Measurements from ENCODE around the gene CCNL1.
"Not testable (repeated sequence)": the region's sequence is repeated elsewhere in the genome, so short reads cannot be mapped to it uniquely, and the experiment has no call there.

Gene CCNL1

DNA sequence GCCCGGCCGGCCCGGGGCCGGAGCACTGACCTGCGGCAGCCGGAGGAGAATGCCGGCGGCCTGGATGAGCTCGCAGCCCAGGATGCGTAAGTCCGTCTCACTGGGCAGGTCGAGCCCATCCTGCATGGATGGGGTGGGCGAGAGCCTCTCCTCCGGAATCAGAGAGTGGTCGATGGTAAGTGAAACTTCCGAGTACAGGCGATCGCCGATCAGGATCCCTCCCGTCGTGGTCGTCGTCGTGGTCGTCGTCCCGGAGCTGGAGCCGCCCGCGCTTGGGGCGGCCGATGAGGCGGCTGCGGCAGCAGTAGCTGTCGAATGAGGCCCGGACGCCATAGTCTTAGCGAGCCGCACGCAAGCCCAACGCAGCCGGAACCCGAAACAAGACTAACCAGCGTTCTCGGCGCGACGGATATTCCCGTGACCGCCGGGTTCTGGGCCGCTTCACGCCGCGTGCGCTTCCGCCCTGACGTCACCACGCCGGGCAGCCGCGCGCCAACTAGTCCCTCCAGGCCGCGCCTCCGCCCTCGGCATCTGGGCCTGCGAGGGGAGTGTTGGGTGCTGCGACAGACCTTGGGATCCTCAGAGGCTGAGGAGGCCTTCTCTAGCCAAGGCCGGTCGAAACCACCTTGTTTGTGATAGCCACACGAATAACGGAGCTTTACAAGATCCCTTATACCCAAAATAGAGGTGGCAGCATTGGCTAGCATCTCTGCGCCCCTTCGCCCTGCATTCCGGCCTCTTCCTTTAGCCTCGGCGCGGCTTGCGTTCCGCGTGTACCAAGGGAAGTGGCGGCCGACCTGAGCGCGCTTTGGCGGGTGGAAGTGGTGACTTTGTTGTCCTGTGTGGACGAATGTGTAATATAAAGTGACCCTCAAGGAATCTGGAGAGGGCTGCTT is at the start of gene CCNL1:
CCNL1 (minus strand) TSS at position 386 of the 896 bp plus-strand sequence; CDS start at position 333, 53 bp downstream.
- peak; percentile 99 for DNase-seq

DNA sequence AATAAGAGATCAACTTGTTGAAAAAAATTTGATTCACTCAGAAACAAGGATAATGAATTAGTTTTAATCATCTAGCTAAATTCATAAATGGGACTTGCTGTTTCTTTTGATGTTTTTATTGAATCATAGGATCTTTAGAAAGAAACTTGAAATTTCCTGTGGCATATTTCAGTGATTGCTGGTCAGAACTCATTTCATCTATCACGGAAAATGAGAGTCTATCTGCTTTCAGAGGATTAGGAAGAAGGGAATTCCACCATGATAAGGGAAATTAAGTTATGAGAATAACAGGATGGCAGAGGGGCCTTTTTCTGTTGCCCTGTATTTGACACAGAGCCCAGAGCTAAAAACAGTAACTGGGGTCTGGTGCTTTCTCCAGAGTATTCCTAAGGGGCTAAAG is 44.9 kb upstream of the CCNL1 start:
- DNase-seq: no peak

DNA sequence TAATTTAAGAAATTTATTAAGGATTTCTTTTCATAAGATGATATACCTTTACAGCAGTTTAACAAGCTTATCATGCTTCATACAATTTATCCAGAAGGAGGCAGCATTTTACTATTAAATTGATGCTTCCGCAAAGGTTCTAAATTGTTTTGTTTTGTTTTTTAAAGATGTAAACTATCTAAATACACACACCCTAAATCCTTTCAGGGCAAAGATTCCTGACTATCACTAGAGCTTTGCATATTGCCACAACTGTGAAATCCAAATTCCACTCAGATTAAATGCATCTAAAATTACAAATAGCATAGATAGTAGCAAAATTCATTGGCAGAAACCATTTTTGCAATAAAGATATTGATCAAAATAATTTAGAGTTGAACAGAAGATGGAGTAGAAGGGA is 44.5 kb upstream of the CCNL1 start:
- DNase-seq: peak; percentile 56

DNA sequence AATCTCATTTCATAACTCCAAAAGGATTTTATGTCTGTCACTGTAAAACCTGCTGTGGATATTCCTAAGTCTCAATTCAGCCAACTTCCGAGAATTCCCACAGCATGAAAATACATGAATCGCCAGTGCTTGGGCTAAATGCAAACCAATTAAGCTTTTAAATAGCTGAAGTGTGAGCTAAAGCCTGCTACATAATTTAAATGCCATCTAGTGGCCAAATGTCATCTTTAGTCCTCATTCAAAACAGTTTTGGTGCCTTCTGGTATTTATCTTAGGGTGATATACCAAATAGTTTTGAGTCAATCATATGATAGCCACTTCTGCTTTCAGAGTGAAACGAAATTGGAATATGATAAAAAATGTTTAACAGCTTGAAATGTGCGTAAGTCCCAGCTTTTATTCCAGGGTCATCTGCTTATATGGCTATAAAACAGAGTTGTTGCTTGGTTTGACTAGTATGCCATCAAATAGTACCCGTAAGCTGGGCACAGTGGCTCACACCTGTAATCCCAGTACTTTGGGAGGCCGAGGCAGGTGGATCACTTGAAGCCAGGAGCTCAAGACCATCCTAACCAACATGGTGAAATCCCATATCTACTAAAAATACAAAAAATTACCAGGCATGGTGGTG is 41.8 kb upstream of the CCNL1 start:
- peak; percentile 58 for DNase-seq

DNA sequence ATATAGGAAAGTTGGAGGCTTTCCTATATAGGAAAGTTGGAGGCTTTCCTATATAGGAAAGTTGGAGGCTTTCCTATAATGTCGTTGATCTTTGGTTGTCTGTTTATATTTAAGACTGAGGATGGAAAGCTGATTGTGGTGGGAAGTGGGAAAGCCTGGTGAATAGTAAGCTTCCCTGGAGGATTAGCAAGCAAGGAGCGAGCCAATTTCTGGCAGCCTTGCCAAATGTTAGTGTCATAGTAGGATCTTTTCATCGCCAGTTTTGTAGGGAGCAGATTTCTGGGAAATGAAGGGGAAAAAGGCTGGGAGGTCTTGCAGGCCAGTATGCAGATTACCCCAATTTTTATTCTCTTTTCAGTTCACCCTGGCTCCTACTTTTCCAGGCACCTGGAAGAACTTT is 39.9 kb upstream of the CCNL1 start:
- peak; percentile 53 for DNase-seq

DNA sequence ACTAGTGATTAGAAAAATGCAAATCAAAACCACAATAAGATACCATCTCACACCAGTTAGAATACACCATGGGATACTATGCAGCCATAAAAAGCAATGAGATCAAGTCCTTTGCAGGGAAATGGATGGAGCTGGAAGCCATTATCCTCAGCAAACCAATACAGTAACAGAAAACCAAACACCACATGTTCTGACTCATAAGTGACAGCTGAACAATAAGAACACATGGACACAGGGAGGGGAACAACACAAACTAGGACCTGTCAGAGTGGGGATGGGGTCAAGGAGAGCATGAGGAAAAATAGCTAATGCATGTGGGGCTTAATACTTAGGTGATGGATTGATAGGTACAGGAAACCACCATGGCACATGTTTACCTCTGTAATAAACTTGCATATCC is 36.0 kb upstream of the CCNL1 start:
- DNase-seq: no peak

DNA sequence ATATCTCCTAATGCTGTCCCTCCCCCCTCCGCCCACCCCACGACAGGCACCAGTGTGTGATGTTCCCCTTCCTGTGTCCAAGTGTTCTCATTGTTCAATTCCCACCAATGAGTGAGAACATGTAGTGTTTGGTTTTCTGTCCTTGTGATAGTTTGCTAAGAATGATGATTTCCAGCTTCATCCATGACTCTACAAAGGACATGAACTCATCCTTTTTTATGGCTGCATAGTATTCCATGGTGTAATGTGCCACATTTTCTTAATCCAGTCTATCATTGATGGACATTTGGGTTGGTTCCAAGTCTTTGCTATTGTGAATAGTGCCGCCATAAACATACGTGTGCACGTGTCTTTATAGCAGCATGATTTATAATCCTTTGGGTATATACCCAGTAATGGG is 31.2 kb upstream of the CCNL1 start:
- DNase-seq: not testable (repeated sequence)

DNA sequence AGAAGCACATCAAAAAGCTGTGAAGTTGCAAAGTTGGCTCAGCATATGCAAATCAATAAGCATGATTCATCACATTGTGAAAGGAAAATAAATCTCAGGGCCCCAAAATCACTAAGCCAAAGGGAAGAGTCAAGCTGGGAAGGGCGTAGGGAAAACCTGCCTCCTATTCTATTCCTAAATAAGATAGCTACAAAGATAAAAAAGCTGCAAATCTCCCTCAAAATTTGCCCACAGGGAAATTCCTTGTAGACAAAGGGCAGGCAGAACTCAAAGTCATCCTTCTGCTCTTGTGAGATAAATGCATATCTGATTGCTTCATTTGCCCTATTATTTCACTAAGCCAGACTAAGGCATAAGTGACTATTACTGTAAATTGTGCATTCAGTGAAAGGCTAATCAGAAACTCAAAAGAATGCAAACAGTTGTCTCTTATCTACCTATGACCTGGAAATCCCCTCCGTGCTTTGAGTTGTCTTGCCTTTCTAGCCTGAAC is 30.5 kb upstream of the CCNL1 start:
- no peak for DNase-seq

DNA sequence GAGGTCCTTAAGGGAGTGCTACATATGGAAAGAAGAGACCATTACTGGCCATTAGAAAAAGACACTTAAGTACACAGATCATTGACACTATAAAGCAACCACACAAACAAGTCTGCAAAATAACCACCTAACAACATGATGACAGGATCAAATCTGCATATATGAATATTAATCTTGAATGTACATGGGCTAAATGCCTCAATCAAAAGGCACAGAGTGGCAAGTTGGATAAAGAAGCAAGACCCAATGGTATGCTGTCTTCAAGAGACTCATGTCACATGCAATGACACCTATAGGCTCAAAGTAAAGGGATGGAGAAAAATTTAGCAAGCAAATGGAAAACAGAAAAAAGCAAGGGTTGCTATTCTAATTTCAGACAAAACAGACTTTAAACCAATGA is 28.4 kb upstream of the CCNL1 start:
- DNase-seq: no peak

DNA sequence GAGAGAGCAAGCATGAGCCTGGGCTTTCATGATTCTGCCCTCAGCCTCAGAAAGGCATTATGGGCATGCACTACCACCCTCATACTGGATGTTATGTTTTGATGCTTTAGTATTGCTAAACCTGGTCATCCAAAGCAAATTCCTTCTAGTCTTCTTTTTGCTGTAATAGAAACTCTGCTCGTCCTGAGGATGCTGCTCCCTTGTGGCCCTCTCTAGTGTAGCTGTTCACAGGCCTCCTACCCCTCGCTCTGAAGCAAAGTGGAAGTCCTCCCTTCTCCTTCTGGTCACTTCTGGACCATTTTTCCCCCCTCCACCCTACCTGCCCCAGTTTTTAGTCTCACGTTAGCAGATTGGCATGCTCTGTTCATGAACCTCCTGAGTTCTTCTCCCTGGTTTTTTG is 22.9 kb upstream of the CCNL1 start:
- no peak for DNase-seq

DNA sequence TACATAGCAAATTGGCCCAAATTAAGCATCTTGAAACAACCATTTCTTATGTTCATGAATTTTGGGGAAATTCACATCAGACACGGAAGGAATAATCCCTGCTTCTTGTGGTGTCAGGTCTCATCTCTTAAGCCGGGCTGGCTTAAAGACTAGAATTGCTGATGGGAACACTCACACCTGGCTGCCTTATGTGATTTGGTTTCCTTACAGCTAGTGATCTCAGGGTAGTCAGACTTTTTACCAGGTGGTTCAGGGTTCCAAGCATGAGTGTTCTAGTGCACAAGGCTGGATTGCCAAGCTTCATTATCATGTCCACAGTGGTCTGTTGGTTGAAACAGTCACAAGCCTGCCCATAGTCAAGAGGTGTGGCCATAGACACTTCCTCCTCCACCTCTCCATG is 20.3 kb upstream of the CCNL1 start:
- DNase-seq: no peak

DNA sequence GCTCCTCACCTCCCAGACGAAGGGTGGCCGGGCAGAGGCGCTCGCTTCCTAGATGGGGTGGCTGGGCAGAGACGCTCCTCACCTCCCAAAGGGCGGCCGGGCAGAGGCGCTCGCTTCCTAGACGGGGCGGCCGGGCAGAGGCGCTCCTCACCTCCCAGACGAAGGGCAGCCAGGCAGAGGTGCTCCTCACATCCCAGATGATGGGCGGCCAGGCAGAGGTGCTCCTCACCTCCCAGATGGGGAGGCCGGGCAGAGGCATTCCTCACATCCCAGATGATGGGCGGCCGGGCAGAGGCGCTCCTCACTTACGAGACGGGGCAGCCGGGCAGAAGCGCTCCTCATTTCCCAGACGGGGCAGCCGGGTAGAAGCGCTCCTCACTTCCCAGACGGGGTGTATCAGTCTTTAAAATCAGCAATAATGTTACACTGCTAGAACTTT is 19.4 kb upstream of the CCNL1 start:
- no peak for DNase-seq

DNA sequence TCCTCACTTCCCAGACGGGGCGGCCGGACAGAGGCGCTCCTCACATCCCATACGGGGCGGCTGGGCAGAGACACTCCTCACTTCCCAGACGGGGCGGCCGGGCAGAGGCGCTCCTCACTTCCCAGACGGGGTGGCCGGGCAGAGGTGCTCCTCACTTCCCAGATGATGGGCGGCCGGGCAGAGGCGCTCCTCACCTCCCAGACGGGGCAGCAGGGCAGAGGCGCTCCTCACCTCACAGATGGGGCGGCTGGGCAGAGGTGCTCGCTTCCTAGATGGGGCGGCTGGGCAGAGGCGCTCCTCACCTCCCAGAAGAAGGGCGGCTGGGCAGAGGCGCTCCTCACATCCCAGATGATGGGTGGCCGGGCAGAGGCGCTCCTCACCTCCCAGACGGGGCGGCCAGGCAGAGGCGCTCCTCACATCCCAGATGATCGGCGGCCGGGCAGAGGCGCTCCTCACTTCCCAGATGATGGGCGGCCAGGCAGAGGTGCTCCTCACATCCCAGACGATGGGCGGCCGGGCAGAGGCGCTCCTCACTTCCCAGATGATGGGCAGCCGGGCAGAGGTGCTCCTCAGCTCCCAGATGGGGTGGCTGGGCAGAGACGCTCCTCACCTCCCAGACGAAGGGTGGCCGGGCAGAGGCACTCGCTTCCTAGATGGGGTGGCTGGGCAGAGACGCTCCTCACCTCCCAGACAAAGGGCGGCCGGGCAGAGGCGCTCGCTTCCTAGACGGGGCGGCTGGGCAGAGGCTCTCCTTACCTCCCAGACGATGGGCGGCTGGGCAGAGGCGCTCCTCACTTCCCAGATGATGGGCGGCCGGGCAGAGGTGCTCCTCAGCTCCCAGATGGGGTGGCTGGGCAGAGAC is 18.8 kb upstream of the CCNL1 start:
- DNase-seq: not testable (repeated sequence)

DNA sequence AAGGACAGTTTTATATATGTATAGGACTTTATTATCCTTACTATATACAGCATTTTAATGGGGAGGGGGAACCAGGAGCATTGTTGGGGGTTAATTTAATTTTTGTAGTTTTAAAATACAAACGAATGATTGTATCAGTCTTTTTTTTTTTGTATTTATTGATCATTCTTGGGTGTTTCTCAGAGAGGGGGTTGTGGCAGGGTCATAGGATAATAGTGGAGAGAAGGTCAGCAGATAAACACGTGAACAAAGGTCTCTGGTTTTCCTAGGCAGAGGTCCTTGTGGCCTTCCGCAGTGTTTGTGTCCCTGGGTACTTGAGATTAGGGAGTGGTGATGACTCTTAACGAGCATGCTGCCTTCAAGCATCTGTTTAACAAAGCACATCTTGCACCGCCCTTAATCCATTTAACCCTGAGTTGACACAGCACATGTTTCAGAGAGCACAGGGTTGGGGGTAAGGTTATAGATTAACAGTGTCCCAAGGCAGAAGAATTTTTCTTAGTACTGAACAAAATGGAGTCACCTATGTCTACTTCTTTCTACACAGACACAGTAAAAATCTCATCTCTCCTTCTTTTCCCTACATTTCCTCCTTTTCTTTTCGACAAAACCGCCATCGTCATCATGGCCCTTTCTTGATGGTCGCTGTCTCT is 18.0 kb upstream of the CCNL1 start:
- DNase-seq: not testable (repeated sequence)

DNA sequence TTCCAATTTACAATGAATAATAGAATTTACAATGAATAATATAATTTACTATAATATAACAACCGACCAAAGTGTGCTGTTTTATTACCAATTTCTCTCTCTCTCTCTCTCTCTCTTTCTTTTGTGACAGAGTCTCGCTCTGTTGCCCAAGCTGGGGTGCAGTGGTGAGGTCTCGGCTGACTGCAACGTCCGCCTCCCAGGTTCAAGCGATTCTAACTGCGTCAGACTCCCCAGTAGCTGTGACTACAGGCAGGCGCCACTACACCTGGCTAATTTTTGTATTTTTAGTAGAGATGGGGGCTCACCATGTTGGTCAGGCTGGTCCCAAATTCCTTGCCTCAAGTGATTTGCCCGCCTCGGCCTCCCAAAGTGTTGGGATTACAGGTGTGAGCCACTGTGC is 17.0 kb upstream of the CCNL1 start:
- DNase-seq: no peak

DNA sequence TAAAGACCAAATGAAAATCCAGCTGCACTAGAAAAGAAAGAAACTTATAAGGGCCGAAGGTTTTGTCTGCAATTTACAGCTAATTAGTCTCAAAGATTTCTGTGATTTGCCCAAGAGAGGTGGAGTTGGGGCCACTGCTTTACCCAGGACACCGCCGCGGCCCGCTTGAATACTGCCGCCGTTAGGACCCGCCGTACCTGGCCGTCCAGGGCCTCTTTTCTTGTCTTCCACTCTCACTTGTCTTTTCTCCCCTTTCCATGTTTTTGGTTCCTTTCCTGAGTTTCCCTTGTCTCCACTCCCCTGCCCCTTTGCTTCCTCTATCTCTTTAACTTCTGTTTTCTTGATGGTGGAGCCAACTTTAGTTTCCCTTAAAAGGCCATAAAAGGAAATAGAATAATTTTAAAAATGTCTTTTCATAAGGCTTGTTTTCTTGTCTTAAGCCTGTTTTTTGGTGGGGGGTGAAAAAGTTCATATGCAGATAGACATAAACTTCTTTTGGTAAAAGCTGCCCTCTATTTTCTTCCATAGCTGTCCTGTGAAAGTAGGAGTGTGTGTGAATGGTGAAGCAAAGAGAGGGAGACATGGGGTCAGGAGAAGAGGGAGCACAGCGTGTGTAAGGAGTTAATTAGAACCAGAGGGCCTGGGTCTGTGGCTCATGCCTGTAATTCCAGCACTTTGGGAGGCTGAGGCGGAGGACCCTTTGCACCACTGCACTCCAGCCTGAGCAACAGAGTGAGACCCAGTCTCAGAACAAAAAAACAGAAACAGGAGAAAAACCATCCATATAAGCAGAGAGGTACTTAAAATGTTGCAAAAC is 16.0 kb upstream of the CCNL1 start:
- peak; percentile 73 for DNase-seq

DNA sequence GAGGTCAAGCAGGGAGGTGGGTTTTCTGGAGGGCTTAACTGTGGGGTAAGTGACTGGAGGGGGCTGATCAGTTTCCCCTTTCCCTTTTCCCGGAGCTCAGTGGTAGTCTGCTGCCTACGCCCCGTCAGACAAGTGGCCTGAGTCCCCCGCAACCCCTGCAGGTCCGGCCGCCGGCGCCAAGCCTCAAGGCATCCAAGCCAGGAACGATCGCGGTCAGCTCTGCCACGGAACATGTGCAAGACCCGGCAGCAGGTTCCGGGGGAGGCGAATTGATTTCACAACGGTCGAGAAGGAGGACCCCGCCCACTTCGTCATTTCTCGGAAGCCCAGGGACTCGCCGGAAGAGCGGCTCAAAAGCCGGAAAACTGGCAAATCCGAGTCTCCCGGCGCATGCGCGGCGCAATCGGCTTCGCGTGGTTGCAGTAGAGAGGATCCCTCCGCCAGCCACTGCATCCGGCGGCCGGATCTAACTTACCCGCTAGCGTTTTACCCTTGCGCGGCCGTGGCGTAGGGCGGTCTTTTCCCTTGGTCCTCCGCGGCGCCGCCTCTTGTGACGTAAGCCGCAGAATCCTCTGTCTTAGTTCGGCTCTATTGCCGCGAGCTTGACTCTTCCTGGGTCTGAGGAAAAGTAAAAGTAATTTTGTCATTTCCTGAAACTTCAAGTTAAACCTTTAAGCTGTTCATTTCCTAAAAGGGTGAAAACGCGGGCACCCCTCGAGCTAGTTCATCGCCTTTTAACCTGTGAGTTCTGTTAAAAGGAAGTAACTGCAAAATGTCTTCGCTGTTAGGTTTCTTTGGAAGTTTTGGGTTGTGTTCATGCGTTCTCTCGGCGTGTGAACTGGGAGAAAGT is 14.9 kb upstream of the CCNL1 start:
- peak; percentile 100 for DNase-seq

DNA sequence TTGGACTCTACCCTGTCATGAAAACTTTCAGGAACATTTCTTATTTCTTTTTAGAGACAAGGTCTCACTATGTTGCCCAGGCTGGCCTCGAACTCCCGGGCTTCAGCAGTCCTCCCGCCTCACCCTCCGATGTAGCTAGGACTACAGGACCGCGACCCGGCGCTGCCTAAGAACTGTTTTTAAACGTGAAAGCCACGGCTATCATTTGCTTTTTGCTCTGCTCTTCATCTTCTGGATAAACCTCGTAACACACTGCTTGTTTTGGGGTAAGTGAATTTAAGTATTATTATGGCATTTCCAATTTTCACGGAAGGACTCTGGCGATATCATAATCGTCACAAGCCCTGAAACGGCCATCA is 14.3 kb upstream of the CCNL1 start:
- no peak for DNase-seq

DNA sequence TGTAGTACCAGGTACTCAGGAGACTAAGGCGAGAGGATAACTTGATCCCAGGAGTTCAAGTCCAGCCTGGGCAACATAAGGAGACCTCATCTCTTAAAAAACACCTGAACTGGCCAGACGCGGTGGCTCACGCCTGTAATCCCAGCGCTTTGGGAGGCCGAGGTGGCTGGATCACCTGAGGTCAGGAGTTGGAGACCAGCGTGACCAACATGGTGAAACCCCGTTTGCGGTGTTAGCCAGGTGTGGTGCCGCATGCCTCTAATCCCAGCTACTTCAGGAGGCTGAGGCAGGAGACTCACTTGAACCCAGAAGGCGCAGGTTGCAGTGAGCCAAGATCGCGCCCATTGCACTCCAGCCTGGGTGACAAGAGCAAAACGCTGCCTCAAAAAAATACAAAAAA is 13.4 kb upstream of the CCNL1 start:
- not testable (repeated sequence) for DNase-seq

DNA sequence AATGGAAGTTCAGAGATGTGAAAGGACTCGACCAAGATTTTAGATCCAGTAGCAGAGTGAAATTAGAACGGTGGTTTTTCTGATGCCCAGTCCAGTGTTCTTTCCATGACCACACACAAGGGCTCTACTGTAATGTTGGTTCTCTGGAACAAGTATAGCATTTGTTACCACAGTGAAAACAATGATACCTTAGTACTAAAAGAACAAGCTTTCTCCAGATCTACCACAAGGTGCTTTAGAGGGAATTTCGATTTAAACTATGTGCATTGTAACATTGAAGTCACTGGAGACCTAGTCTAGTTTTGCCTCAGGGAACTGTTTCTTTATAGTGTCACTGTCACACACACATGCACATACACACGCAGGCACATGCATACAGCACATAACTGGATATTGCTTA is 12.8 kb upstream of the CCNL1 start:
- no peak for DNase-seq

DNA sequence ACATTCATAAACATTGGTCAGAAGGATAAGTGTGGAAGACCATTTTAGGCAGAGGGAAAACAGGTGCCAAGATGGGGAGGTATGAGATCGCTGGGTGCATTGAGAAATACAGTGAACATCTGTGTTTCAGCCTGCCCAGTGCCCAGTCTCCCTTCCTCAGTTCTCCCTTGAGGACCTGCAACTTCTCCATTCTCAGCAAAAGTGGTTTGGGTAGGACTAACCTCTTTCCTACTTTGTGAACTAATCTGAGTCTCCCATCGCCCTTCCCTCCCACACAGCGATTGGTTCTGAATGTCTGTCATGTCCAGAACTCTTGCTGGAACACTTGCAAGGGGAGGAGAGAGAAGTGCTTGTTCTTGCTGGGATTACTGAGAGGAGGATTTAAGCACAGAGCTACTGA is 10.9 kb upstream of the CCNL1 start:
- DNase-seq: no peak

Data from fibroblast of skin of right quadriceps (primary cell).